HG03108 (cell line): Measurements from ENCODE around the gene NSF.

Source experiments
- ATAC-seq: cut with Tn5 transposase; IDR thresholded peaks from one replicate; pipeline ENCODE4 v1.9.1; 2021; ENCODE audit warnings: moderate library complexity; ENCODE audit not compliant: unreplicated experiment

NSF gene

GRCh38 chr17:46795379-46795952, 205.0 kb downstream of the NSF start:
- no peak for ATAC-seq

- ATAC-seq, result no peak
Measured at GRCh38 chr17:46796084-46796483, 205.6 kb downstream of the NSF start.

- no peak for ATAC-seq
Measured at GRCh38 chr17:46796524-46796923, 206.1 kb downstream of the NSF start.

GRCh38 chr17:46796956-46797530, 206.6 kb downstream of the NSF start:
- ATAC-seq, result no peak

GRCh38 chr17:46800573-46800972, 210.1 kb downstream of the NSF start:
- ATAC-seq, result no peak

GRCh38 chr17:46802800-46803199, 212.3 kb downstream of the NSF start:
- ATAC-seq, result no peak

GRCh38 chr17:46803544-46803943, 213.1 kb downstream of the NSF start:
- ATAC-seq, result no peak

- no peak for ATAC-seq
Measured at GRCh38 chr17:46805771-46806170, 215.3 kb downstream of the NSF start.
